GM19467 (cell line): ENCODE data around the gene ANKS1B.
"Not testable (repeated sequence)": the region's sequence is repeated elsewhere in the genome, so short reads cannot be mapped to it uniquely, and the experiment has no call there.

Experiments
- ATAC-seq: cut with Tn5 transposase; IDR thresholded peaks from one replicate; pipeline ENCODE4 v1.9.1; 2021; ENCODE audit warnings: mild to moderate bottlenecking, moderate library complexity; ENCODE audit not compliant: unreplicated experiment

The ANKS1B gene

DNA sequence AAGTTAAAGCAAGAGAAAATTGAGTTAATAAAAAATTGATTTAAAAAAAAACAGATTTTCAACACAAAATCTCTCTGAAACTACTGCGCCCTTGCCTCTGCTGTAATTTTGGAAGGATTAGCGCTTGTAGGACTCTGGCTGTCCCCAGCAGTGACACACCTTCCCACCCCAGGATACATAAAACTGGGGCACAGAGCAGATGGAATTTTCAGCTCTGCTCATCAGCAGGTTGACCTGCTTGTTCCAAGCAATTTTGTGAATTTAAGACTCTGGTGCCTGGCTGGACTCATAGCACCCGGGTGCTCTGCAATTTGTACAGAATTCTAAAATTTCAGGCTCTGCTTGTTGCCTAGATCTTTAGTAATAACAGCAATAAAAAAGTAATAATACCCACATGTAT, 595.0 kb downstream of the ANKS1B start:
- ATAC-seq: no peak

DNA sequence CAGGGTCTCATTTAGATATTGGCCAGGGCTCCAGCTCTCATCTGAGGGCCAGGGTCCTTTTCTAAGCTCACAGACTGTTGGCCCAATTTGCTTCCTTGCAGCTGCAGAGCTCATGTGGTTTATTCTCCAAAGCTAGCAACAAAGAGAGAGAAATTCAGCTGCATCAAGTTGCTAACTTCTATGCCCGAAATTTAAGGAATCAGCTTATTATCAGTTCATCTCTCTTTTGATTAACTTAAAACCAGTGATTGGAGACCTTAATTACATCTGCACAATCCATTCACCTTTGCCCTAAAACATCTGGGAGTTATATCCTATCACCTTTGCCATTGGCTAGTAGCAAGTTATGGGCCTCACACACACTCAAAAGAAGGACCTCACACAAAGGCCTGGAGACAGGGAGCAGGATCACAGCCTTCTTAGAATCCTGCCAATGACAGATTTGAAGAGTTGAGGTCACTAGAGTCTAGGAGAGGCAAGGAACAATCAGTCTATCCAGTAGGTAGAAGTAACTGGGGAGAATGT, 596.0 kb downstream of the ANKS1B start:
- ATAC-seq: no peak

DNA sequence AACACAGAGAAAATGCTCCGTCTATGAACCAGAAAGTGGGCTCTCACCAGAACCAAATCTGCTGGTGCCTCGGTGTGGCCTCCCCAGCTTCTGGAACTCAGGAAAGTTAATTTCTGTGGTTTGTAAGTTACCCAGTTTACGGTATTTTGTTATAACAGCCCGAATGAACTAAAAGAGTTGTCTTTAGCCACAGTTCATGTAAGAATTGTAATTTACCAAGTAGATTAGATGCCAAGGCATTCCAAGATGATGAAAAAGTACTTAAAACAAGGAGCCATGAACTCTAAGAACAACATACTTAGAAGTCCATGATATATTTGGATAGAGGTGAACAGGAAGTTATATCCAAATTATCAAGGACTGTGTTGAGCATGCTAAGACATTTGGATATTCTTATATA, 597.1 kb downstream of the ANKS1B start:
- no peak for ATAC-seq

DNA sequence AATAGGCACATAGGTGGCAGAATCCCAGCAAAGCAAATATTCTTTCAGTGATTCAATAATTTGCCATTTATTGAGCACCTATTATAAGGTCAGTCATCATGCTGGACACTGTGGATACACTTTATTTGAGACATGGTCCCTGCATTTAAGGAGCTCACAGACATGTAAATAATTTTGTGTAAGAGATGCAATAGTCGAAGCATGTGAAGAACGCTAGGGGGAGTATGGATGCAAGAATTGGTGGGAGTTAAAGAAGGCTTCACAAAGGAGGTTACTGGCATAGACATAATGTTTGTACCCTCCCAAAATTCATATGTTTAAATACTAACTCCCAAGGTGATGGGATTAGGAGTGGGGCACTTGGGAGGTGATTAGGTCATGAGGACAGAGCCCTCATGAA, 597.8 kb downstream of the ANKS1B start:
- ATAC-seq: no peak

DNA sequence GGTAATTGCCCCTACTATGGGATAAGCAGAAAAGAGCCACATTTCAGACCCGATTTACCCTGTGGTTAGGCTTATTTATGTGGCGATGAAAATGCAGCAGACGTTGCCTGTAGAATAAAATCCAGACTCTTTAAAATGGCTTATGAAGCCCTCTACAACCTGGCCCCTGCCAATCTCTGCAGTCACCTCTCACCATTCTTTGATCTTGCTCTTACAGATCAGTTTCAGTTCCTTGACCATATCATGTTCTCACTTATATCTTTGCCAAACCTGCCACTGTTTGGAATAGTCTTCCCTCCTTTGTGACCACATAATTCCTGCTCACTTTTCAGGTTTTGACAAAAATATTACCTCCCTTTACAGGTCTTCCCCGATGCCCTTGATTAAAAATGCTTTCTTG, 601.5 kb downstream of the ANKS1B start:
- ATAC-seq: no peak

DNA sequence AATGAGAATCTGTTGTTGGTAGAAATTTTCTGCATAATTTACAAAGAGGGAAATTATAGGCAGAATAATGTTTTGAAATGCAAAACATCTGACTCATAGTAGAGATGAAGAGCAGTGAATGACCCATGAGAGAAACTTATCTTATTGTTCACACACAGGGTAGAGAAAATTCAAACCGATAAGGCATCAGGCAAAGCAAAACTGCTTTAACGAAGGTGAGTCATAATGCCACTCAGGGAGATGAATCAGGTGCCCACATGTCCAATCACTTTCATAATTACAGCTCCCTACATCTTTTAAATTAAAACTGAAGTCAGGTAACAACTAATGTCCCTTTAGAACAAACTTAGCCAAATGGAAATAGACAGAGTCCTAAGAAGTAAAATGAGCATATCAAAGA, 602.7 kb downstream of the ANKS1B start:
- peak; percentile 83 for ATAC-seq

DNA sequence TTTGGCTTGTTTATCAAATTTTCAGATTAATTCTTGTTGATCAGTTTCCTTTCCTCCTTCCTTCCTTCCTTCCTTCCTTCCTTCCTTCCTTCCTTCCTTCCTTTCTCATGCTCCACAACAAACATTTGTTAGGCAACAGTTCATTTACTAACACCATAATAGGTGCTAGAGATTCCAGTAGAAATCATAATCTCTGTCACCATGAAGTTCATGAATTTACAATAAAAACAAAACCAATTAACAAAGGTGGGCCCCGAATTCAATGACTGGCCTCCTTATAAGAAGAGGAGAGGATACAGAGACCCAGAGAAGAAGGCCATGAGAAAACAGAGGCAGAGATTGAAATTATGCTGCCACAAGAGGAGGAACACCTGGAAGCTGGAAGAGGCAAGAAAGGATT, 604.0 kb downstream of the ANKS1B start:
- ATAC-seq: no peak

DNA sequence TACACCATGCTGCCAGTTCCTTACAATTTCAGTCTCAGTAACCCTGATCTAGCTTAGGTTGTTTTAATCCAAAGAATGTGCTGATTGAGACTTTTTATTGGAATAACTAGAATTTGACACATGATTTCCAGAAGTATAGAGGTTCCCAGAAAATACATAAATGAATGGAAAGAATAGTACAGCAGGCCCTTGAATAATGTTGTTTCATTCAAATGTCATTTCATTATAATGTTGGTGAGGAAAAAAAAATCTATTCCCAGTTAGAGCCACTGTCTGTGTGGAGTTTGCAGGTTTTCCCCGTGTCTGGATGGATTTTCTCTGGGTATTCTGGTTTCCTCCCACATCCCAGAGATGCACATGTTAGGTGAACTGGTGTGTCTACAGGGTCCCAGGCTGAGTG, 610.7 kb downstream of the ANKS1B start:
- ATAC-seq: no peak

DNA sequence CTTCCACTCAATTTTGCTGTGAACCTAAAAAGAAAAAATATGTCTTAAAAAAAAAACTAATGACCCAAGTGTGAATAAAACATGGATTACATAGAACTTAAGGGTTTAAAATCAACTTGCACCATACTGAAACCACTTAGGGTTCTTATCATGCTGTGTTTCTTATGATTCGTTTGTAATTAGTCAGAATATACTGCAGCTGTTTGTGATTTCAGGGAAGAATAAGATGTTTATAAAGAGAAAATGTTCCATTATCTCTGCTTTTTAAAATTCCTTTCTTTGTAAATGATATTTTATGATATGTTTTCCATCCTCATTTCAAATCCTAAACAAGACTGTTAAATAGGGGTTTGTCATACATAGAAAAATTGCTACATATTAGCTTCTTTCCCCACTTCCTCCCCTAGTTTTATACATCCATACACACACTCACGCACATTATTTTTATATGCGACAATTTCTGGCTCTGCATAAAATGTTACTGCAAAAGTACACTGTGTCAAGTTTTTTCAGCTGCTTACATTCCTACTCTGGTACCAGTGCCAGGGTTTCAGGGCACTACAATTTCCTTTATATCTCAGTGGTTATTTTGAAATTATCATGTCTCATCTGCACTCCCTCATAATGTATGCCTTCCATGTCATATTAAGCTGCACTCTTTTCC, 612.3 kb downstream of the ANKS1B start:
- ATAC-seq: no peak

DNA sequence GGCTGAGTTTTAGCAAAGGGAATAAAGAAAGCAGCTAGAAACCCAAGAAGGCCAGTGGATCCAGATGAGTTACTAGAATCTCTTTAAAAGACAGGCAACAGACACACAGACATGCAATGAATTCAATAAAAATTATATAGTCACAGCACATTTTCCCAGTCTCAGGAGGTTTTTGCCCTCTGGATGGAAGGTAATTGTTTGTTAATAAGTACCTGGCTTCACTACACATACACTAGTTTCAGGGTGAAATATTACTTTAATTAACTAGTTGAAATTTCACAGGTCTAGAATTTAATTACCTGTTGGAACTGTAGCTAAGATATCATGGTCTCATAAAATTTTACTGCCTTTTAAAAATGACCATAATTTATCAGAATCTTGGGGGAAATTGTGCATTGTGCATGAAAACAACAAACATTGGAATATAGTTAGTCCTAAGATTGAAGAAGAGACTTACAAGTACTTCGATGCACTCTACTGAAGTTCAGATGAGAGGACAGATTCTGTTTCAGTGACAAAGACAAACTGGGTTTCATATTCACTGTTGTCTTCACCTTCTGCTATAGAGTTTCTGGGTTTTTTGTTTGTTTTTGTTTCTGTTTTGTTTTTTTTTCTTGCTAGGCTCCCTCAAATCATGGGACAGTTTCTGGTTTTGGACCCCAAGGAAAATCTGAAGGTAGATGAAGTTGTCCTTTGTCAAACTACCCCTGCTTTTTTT, 614.2 kb downstream of the ANKS1B start:
- peak; percentile 56 for ATAC-seq

DNA sequence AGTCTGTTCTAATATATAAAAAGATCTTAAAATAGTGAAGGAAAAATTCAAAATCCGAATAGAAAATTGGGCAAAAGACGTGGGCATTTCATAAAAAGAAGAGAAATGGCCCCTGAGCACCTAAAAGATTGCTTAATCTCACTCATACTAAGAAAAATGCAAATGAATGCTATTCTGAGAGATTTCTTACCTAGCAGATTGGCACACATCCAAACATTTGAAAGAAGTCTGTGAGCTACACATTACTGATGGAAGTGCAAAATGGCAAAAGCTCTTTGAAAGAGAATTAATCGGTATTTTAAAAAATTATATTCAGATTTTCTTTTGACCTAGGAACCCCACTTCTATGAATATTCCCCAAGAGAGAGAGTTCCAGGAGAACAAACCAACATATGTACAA, 617.6 kb downstream of the ANKS1B start:
- ATAC-seq: no peak

DNA sequence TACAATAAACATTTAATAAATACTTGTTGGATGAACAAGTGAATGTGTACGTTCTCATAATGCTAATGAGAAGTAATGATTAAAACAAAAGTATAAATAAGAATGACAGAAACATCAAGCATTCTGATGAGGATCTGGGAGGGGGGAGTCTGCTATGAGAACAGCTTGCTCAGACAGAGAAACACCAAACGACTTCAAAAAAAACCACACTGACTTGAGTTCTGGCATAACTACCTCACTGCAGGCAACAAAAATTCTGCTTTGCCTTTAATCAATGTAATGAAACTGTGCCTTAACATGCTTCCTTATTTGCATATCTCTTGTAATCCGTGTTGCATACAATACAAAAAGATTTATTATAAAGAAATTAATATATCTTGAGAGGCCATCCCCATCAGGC, 632.5 kb downstream of the ANKS1B start:
- ATAC-seq: no peak

DNA sequence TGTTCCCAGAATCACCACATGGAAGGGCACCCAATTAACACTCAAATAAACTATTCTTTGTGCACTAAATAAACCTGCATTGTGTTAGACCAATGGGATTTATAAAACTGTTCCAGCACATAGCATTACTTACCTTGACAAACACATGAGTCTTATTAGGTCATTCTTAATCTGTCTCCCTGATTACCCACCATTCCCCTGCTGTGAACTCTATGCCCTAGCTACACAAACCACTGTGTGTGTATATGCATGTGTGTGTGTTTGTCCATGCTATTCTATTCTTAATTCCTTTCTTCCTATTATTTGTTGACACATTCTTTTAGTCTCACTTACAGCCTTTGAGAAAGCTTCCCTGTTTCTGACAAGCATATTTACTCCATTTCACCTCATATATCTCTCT, 640.8 kb downstream of the ANKS1B start:
- ATAC-seq: no peak

DNA sequence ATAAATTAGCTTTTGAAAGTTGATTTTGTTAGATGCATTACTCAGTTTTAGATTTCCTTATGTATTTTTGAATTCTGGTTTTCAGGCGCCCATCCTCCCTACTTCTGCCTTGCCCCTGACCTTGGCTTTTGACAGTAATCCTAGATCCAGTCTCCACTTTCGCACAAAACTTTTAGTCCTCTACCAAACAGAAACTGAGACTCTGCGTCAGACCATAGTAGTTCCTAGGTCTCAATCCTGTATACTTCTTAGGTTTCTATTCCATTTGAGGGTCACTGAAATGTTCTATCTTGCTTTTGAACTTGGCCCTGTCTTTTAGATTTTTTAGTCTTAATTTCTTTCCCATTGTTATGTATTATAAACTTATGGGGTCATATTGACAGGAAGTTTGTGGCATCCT, 645.1 kb downstream of the ANKS1B start:
- ATAC-seq: no peak

DNA sequence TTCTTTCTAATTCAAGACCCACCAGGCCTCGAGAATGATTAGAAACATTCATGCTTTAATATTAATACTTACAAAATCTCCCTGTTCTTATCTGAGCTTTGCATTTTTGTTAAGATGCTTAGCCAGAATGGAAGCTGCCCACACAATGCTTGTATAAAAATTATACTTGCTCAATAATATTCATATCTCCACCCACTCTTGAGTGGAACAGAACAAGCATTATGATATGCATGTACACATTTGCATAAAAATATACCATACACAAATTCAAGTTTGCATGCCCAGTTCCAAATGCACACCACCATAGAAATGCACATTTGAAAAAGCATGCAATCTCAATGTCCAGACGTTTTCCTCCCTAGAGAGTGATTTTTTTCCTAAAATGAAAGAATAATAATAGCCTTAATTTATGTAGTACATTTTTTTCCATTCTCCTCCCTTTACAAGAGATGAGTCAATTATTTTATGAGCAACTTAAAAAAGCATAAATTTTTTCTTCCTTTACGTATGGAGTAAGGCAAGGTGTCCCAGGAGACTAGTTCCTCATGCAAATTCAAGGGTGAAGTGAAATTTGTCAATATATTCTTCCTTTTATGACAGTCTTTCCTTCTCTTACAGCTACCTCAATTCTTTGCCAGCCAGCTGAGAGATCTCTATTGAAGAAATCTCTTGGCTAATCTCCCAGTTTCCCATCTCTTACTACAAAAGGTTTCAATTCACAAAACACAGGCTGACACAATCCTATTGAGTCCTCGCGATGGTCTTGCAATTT, 650.3 kb downstream of the ANKS1B start:
- ATAC-seq: no peak

DNA sequence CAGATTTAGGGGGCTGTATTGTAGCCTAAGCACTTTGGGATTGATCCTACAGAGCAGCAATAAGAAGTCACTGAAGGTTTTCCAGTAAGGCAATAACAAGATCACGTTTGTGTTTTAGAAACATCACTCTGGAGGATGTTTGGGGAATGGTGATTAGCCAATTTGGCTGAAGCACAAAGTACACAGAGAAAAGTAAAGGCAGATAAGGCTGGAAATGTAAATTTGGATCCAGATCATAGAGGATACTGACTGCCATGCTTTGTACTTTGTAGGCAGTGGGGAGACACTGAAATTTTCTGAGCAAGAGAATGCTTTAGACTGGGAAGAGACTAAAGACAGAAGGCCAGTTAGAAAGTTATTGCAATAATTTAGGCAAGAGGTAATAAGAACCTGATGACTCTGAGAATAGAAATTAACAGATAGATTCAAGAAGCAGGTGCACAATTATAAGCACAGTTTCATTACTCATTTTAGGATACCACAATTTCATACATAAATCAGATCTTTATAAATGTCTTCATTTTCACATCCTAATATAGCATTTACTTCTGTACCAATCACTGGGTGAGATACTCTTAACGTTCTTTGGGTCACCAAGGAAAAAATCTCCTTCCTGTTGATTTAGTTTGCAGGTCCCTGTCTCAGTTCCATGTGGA, 651.7 kb downstream of the ANKS1B start:
- ATAC-seq: no peak

DNA sequence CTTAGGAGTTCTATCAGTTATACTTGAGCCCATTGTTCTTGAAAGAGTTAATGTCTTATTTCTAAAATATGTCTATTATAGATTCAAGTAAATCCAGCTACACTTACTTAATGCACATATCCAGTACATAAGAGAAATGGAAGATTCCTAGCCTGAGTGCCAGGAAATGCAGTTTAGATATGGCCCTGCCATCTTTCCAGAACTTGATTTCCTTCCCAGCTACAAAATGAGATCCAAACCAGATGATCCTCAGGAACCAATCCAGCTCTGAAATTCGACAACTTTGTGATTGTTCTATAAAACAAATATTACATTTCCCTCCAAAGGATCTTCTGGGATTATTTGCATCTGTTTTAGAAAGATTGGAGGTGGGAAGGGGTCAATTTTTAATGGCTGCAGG, 654.5 kb downstream of the ANKS1B start:
- ATAC-seq: no peak

DNA sequence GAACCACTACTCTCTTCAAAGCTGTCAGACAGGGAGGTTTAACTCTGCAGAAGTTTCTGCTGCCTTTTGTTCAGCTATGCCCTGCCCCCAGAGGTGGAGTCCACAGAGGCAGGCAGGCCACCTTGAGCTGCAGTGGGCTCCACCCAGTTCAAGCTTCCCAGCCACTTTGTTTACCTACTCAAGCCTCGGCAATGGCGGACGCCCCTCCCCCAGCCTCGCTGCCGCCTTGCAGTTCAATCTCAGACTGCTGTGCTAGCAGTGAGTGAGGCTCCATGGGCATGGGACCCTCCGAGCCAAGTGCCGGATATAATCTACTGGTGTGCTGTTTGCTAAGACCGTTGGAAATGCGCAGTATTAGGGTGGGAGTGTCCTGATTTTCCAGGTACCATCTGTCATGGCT, 663.5 kb downstream of the ANKS1B start:
- ATAC-seq: not testable (repeated sequence)

DNA sequence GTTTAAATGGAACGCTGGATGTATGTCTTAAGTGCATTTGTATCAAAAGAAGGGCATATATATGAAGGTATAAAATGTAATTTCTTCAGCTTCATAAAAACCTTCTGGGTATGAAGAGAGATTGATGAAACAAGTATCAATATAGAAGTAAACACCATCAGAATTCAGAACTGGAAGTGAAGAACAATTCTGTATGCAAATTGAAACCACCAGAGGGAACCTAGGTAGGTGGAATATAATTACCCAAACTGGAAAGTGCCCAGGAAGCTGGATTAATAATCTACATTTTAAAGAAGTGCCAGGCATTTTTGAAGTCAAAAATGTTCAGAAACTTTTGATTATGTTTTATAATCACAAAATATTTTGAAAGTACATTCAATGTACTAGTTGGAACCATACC, 673.4 kb downstream of the ANKS1B start:
- ATAC-seq: no peak

DNA sequence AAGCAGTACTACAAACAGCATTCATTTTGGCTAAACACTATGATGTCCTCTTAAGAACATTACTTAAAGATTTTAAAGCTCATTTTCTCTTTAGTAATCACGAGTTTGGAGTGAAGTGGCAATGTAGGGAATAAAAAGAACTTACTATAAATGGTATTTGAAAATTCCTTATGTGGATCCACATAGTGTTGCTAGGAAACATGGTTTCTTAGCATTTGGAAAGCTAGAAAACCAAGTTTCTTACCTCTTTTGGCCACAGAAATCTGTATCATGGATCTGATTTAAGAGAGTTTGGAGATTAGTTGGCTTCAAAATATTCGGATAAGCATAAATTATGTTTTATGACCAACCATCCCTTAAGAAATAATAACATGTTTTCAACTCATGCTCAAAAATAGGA, 674.9 kb downstream of the ANKS1B start:
- ATAC-seq: no peak

DNA sequence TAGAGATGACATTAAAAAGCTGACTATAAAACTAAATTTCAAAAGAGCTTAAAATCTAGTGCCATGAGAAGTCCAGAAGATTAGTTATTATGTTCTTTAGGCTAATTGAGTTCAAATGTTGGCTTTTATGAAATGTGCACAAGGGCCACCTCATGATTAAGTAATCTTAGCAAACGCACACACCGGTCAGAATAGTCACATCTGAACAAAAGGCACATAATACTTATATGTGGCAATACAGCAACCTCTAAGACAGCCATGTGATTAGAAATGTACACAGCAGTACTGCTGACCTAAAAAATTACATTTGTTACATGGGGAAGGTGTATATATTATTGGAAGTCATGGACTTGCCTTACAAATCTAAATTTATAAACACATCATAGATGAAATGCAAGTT, 681.9 kb downstream of the ANKS1B start:
- no peak for ATAC-seq
